MM.1S (cell line): ENCODE data around the gene MAP2K3.

ENCODE experiments used
- DNase-seq: peaks from one replicate; pipeline ENCODE4 v3.0.0-alpha.2; 2015
- H2AFZ ChIP-seq: fragments of 300-600 bp; sonication (generic); 2 replicates; pipeline ENCODE4 v1.6.0; 2016; ENCODE audit warnings: antibody characterized with exemption, low read length
- H3F3A ChIP-seq: fragments of 300-600 bp; sonication (generic); 2 replicates; pipeline ENCODE4 v1.6.1; 2016; ENCODE audit warnings: mild to moderate bottlenecking, antibody characterized with exemption, low read length, moderate library complexity, mixed read lengths; ENCODE audit not compliant: insufficient read depth
- H3K27ac ChIP-seq: fragments of 300-600 bp; sonication (generic); 2 replicates; pipeline ENCODE4 v1.5.1; 2016; ENCODE audit warnings: mild to moderate bottlenecking, low read length
- H3K27me3 ChIP-seq: fragments of 300-600 bp; sonication (generic); replicated peaks from 2 replicates; pipeline ENCODE4 v1.6.0; 2016; ENCODE audit warnings: low read length; ENCODE audit not compliant: insufficient read depth
- H3K36me3 ChIP-seq: fragments of 300-600 bp; sonication (generic); replicated peaks from 2 replicates; pipeline ENCODE4 v1.6.1; 2016; ENCODE audit warnings: mild to moderate bottlenecking, low read length, mixed read lengths; ENCODE audit not compliant: insufficient read depth
- H3K4me1 ChIP-seq: fragments of 300-600 bp; sonication (generic); 2 replicates; pipeline ENCODE4 v1.6.1; 2016; ENCODE audit warnings: low read length, mixed read lengths
- H3K4me2 ChIP-seq: fragments of 300-600 bp; sonication (generic); 2 replicates; pipeline ENCODE4 v1.6.0; 2016; ENCODE audit warnings: low read depth, low read length
- H3K4me3 ChIP-seq: fragments of 300-600 bp; sonication (generic); 2 replicates; pipeline ENCODE4 v1.5.1; 2016; ENCODE audit warnings: low read length, mixed read lengths
- H3K79me2 ChIP-seq: fragments of 300-600 bp; sonication (generic); 2 replicates; pipeline ENCODE4 v1.6.1; 2016; ENCODE audit warnings: mixed run types, low read length, mixed read lengths
- H3K9ac ChIP-seq: fragments of 300-600 bp; sonication (generic); 2 replicates; pipeline ENCODE4 v1.6.1; 2016; ENCODE audit warnings: low read length, mixed read lengths
- H3K9me2 ChIP-seq: fragments of 300-600 bp; sonication (generic); replicated peaks from 2 replicates; pipeline ENCODE4 v1.6.1; 2016; ENCODE audit warnings: mild to moderate bottlenecking, low read length, mixed read lengths; ENCODE audit not compliant: insufficient read depth
- H3K9me3 ChIP-seq: fragments of 300-600 bp; sonication (generic); replicated peaks from 2 replicates; pipeline ENCODE4 v1.6.1; 2016; ENCODE audit warnings: mild to moderate bottlenecking, low read length, mixed read lengths; ENCODE audit not compliant: insufficient read depth
- H4K20me1 ChIP-seq: fragments of 300-600 bp; sonication (generic); 2 replicates; pipeline ENCODE4 v1.6.1; 2016; ENCODE audit warnings: mild to moderate bottlenecking, low read length, moderate library complexity, mixed read lengths; ENCODE audit not compliant: insufficient read depth
- CTCF ChIP-seq: fragments of 300-600 bp; sonication (generic); IDR thresholded peaks from 2 replicates; pipeline ENCODE4 v1.5.1; 2016; ENCODE audit warnings: antibody characterized with exemption, low read length, mixed read lengths
- EZH2 ChIP-seq: fragments of 300-600 bp; sonication (generic); optimal IDR thresholded peaks from 2 replicates; pipeline ENCODE3; 2017; ENCODE audit warnings: low read depth, mild to moderate bottlenecking, antibody characterized with exemption, low read length, mixed read lengths
- EZH2phosphoT487 ChIP-seq: fragments of 300-600 bp; sonication (generic); IDR thresholded peaks from 2 replicates; pipeline ENCODE4 v1.6.1; 2018; ENCODE audit warnings: antibody characterized with exemption, low read length

MAP2K3 gene

DNA sequence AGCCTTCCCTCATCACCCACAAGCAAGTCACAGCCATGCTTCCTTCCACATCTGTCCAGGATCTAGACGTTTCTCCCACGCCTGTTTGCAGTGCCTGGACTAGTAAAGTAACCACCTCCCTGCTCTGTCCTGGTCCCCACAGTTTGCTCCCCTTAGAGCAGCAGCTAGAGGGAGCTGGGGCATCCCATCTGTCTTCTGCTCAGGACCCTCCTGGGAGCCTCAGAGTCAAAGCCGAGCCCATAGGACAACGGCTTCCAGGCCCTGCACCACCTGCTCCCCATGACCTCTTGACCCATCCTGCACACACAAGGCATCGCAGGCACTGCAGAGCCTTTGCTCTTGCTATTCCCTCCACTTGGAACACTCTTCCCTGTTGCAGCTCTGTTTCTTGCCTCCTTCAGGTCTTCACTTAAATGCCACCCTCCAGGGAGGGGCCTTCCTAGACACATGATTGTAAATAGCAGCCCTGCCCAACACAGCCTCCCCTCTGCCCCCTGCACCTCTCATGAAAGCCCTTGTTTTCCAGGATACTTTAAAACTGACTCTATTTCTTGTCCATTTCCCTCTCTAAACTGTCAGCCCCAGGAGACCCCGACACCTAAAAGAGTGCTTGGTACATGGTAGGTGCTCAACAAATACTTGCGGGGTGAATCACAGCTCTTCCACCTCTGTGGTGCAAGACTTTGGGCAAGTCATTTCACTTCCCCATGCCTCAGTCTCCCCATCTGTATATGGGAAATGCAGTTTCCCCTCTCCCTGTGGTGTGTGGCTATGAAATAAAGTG, 34.4 kb upstream of the MAP2K3 start:
- 0 out of 2 replicates have a peak, but pooled peaks cover 7% of the 10 kb centered on the region for H3K4me1 ChIP-seq
- no peaks in the 10 kb centered on the region for H3F3A ChIP-seq
- H3K27me3 ChIP-seq: peaks cover 7% of the 10 kb centered on the region; the same call in 1 of the 2 replicates
- H4K20me1 ChIP-seq: no peaks in the 10 kb centered on the region
- TF ChIP-seq EZH2phosphoT487 (no peak), EZH2 (no peak), CTCF (no peak)
- H3K36me3 ChIP-seq: no peaks in the 10 kb centered on the region
- no peak overlapping the region for H3K9ac ChIP-seq
- H3K79me2 ChIP-seq: no peaks in the 10 kb centered on the region
- no peak overlapping the region for H3K27ac ChIP-seq
- no peak overlapping the region for H3K4me2 ChIP-seq
- H3K9me3 ChIP-seq: no peaks in the 10 kb centered on the region
- DNase-seq: no peak
- no peak overlapping the region for H3K4me3 ChIP-seq
- H3K9me2 ChIP-seq: no peaks in the 10 kb centered on the region
- H2AFZ ChIP-seq: no peak overlapping the region

- no peaks in the 10 kb centered on the region for H3F3A ChIP-seq
- H3K9me3 ChIP-seq: no peaks in the 10 kb centered on the region
- H2AFZ ChIP-seq: no peak overlapping the region
- no peak overlapping the region for H3K9ac ChIP-seq
- no peaks in the 10 kb centered on the region for H3K9me2 ChIP-seq
- H3K27me3 ChIP-seq: peaks cover 7% of the 10 kb centered on the region; the same call in 1 of the 2 replicates
- H3K27ac ChIP-seq: no peak overlapping the region
- no peaks in the 10 kb centered on the region for H3K36me3 ChIP-seq
- H3K4me1 ChIP-seq: 0 out of 2 replicates have a peak, but pooled peaks cover 7% of the 10 kb centered on the region
- H3K4me3 ChIP-seq: no peak overlapping the region
- no peak for DNase-seq
- H4K20me1 ChIP-seq: no peaks in the 10 kb centered on the region
- no peak for TF ChIP-seq CTCF
- no peak for TF ChIP-seq EZH2
- TF ChIP-seq EZH2phosphoT487: no peak
- no peaks in the 10 kb centered on the region for H3K79me2 ChIP-seq
- no peak overlapping the region for H3K4me2 ChIP-seq
Measured at GRCh38 chr17:21250854-21251253, 33.7 kb upstream of the MAP2K3 start.

- H3K4me2 ChIP-seq: no peak overlapping the region
- H3K9me2 ChIP-seq: no peaks in the 10 kb centered on the region
- H3K4me1 ChIP-seq: 0 out of 2 replicates have a peak, but pooled peaks cover 7% of the 10 kb centered on the region
- no peaks in the 10 kb centered on the region for H3K79me2 ChIP-seq
- no peak for DNase-seq
- no peak overlapping the region for H3K4me3 ChIP-seq
- H4K20me1 ChIP-seq: no peaks in the 10 kb centered on the region
- no peaks in the 10 kb centered on the region for H3F3A ChIP-seq
- TF ChIP-seq EZH2phosphoT487 (no peak), EZH2 (no peak), CTCF (no peak)
- no peaks in the 10 kb centered on the region for H3K9me3 ChIP-seq
- no peaks in the 10 kb centered on the region for H3K36me3 ChIP-seq
- no peak overlapping the region for H3K9ac ChIP-seq
- H3K27me3 ChIP-seq: peaks cover 7% of the 10 kb centered on the region; the same call in 1 of the 2 replicates
- no peak overlapping the region for H3K27ac ChIP-seq
- no peak overlapping the region for H2AFZ ChIP-seq
Measured at GRCh38 chr17:21251337-21252010, 33.0 kb upstream of the MAP2K3 start.
